GM21367 (cell line): ENCODE data around the gene DOK5.

Source experiments
- ATAC-seq: cut with Tn5 transposase; IDR thresholded peaks from one replicate; pipeline ENCODE4 v1.9.1; 2021; ENCODE audit not compliant: unreplicated experiment

DOK5 gene

DNA sequence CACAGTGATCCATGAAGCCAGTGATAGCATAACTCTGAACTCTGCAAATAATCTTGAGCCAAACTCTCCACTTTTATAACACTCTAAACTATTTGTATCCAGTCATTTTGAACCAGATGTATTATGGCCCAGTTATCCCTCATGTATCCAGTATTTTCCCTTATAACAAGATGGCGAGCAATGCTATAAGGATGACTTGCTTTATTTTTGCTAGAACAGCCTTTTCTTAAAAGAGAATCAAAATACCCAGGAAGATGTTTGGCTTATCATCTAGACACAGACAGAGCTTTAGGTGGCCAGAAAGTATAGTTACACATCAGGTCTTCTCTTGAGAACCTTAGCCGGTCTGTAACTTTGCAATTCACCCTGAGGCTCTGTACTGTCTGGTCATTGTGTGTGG is 81.0 kb downstream of the DOK5 start:
- no peak for ATAC-seq

- ATAC-seq: no peak
These were observed 82.6 kb downstream of the DOK5 start for GRCh38 chr20:54557806-54558590.

GRCh38 chr20:54559890-54560289 is 84.5 kb downstream of the DOK5 start:
- no peak for ATAC-seq

DNA sequence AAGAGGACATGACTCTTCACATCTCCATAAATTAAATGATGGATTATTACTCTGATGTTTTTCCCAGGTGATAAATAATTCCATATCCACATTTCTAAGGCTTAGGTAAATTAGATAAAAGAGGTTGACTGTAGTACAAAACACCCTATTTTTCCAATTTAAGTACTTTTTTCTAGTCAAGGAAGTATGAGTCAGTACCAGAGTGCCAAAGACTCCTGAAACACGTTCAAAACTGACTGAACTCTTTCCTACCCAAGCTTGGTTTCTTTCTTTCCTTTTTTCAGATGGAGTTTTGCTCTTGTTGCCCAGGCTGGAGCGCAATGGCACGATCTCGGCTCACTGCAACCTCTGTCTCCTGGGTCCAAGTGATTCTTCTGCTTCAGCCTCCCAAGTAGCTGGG is 85.0 kb downstream of the DOK5 start:
- no peak for ATAC-seq

DNA sequence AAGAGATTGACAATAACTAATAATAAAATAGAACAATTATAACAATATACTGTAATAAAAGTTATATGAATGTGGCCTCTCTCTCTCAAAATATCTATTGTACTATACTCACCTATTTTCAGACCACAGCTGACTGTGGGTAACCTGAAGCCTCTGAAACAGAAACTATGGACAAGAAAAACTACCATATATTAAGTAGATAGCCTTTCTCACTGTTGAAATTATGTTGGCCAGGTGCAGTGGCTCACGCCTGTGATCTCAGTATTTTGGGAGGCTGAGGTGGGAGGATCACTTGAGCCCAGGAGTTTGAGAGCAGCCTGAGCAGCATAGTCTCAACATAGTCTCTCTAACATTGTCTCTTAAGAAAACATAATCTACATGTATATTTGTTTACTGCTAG is 89.9 kb downstream of the DOK5 start:
- no peak for ATAC-seq

- ATAC-seq: no peak
These were observed 90.8 kb downstream of the DOK5 start for GRCh38 chr20:54566031-54566688.

DNA sequence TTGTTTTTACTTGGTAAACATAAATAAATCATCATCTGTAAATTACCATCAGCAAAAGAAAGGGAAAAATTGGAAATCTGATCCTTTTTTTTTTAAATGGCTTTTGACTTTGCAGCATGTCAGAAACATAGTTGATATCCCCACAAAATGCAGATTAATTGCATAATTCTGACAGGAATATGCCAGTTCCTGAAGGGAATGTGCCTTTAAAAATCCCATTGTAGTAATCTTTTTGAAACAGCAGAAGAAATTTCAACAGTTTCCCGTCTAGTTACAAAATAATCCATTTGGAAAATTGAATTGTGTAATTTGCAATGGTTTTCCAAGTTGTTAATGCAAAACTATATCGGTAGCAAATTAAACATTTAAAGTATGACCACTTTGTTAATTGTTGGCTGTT is 95.2 kb downstream of the DOK5 start:
- ATAC-seq: no peak

DNA sequence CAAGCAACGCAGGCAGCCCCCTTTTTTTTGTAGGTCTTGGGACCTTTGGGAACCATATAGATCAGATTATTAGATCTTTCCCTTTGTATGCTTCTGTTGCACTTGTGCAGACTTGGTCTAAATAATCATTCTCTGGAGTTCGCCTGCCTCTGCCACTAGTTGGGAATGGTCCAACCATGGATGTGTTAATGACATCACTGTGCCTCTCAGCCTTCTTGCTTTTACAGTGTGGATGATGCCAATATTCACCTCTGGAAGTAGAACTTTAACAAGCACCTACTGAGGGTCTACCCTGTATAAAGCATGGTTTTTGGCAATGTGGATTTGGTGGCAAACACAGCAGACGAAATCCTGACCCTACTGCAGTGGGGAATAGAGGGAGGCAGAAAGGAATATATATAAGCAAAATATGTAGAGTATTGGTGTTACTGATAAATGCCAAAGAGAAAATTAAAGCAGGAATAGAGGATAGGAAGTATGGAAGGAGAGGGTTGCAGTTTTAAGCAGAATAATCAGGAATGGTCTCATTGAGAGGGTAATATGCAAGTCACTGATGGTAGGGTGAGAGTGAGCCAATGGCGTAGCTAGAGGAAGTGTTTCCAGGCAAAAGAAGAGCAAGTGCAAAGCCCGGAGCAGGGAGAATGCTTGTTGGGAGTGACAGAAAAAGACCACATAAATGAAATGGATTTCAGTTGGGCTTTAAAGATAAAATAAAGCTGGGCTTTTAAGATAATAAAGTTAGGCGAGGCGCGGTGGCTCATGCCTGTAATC is 97.5 kb downstream of the DOK5 start:
- no peak for ATAC-seq

DNA sequence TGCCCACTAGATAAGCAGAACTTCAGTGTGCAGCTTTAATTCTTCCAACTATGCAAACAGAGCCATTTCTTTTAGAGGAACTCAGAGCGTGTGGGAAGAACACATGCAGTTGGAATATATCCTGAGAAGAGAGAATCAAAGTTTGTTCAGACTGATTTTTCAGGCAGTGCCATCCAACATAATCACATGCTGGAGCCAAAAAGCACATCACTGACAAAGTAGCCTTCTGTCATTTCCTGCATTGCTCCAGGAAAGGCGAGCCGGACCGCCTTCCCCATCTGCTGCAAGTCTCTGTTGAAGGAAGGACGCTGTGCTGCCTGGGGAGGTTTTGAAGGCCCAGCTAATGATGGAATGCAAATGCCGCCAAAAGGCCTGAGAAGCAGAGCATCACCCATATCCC is 98.4 kb downstream of the DOK5 start:
- ATAC-seq: no peak

DNA sequence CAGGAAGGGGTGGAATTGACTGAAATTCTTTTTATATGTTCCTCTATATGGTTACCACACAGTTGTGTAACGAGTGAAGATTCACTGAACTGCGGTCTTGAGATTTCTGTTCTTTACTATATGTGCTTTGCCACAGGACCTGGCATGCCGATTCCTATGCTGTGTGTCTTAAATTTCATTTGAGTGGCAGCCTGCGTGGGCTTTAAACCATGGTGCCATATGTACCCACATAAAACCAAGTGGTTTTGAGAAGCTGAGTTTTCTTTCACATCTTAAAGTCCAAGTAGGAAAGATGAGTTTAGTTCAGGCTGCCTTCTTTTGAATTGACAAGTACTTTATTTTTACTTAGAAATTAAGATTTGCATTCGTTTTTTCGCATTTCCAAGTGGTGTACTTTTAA is 101.1 kb downstream of the DOK5 start:
- no peak for ATAC-seq

- ATAC-seq: no peak
These were observed 102.2 kb downstream of the DOK5 start for GRCh38 chr20:54577637-54578036.

GRCh38 chr20:54585217-54585616 is 109.8 kb downstream of the DOK5 start:
- no peak for ATAC-seq

- no peak for ATAC-seq
These were observed 112.0 kb downstream of the DOK5 start for GRCh38 chr20:54587408-54587807.

- no peak for ATAC-seq
These were observed 114.1 kb downstream of the DOK5 start for GRCh38 chr20:54589402-54590030.

DNA sequence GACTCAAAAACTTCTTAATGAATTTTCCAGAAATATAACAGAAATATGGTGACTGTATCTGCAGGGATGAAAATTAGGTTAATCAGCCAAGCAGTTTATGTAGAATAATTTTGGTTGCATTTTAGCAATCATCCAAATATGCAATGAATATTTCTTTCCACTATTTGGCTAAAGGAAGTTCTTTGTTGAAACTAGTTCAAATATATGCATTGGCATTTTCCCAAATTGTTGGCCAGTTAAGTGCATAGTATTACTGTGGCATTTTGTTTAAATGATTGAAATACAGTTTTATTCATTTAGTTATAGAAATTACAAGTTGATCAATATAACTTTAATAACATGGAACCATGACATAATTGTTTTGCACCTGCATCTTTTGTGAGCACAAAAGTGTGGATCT is 115.5 kb downstream of the DOK5 start:
- ATAC-seq: no peak

- ATAC-seq: no peak
These were observed 121.3 kb downstream of the DOK5 start for GRCh38 chr20:54596651-54597050.

GRCh38 chr20:54598352-54598751 is 123.0 kb downstream of the DOK5 start:
- ATAC-seq: no peak

- no peak for ATAC-seq
These were observed 125.2 kb downstream of the DOK5 start for GRCh38 chr20:54600634-54601033.

DNA sequence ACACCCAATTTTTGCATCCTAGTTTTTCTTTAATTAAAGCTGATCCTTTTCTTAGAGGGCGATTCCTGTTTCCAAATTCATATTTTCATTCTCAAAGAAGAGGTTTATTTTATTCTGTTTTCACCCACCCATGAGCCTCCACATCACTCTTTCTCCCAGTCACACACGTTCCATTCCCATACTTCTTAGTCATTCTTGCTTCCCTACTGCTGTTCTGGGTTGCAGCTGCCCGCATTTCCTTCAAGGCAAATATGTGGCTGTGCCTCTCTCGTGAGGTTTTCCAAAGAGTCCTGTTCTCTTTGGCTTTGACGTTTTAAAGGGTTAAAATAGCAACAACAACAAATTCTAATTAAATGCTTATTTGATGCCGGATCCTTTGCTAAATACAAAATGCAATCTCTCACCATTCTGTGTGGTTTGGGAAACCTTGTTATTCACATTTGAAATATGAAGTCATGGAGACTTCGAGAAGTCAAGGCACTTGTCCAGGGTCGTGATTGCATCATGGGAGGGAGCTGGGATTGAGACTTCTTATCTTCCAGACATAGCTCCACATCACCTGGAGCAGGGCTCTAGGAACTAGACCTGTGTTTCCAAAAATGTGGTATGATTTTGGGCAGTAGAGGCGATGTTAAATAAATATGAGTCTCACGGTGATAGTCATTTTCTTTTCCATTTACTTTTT is 126.6 kb downstream of the DOK5 start:
- ATAC-seq: no peak

- no peak for ATAC-seq
These were observed 129.9 kb downstream of the DOK5 start for GRCh38 chr20:54605319-54605718.

DNA sequence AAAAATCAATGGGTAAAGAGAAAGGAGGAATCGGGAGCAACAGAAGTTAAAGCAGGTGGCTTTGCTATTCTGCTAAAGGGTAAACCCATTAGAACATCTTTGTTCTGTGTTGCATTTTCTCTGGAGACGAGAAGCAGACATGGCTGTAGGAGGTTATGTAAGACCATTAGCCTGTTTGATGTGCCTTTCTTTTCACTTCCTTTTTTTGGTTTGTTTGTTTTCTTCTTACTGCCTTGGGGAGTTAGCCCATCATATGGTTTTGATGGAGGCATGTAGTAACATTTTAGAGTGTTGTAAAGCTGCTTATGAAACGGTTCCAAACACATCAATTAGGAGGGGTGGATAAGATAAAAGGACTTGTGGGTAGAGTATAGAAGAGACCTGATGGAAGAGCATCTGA is 131.0 kb downstream of the DOK5 start:
- peak; percentile 87 for ATAC-seq
